Measurements from ENCODE around the gene HINT3.
"Not testable (repeated sequence)": the region's sequence is repeated elsewhere in the genome, so short reads cannot be mapped to it uniquely, and the experiment has no call there.

The HINT3 gene

GRCh38 chr6:126002755-126003679, 46.4 kb downstream of the HINT3 start:
- no peak for DNase-seq (ENCODE audit: low spot score)

GRCh38 chr6:126007800-126008199, 51.2 kb downstream of the HINT3 start:
- DNase-seq (ENCODE audit: low spot score) = no peak

- DNase-seq (ENCODE audit: low spot score) = no peak
Observed at GRCh38 chr6:126010040-126010439, 53.5 kb downstream of the HINT3 start.

GRCh38 chr6:126015863-126016262, 59.3 kb downstream of the HINT3 start:
- no peak for DNase-seq (ENCODE audit: low spot score)

- DNase-seq (ENCODE audit: low spot score) = no peak
Observed at GRCh38 chr6:126016591-126016990, 60.0 kb downstream of the HINT3 start.

- DNase-seq (ENCODE audit: low spot score) = no peak
Observed at GRCh38 chr6:126017668-126018067, 61.1 kb downstream of the HINT3 start.

- DNase-seq (ENCODE audit: low spot score) = no peak
Observed at GRCh38 chr6:126020305-126021050, 63.9 kb downstream of the HINT3 start.

GRCh38 chr6:126023474-126023873, 66.9 kb downstream of the HINT3 start:
- not testable (repeated sequence) for DNase-seq (ENCODE audit: low spot score)

GRCh38 chr6:126026001-126026400, 69.4 kb downstream of the HINT3 start:
- DNase-seq (ENCODE audit: low spot score) = no peak

- DNase-seq (ENCODE audit: low spot score) = no peak
Observed at GRCh38 chr6:126027601-126028000, 71.0 kb downstream of the HINT3 start.
